ENCODE results near the gene MEI1.
A peak's percentile ranks its signal among the peaks of the same experiment; 100 is the strongest.

Gene MEI1

DNA sequence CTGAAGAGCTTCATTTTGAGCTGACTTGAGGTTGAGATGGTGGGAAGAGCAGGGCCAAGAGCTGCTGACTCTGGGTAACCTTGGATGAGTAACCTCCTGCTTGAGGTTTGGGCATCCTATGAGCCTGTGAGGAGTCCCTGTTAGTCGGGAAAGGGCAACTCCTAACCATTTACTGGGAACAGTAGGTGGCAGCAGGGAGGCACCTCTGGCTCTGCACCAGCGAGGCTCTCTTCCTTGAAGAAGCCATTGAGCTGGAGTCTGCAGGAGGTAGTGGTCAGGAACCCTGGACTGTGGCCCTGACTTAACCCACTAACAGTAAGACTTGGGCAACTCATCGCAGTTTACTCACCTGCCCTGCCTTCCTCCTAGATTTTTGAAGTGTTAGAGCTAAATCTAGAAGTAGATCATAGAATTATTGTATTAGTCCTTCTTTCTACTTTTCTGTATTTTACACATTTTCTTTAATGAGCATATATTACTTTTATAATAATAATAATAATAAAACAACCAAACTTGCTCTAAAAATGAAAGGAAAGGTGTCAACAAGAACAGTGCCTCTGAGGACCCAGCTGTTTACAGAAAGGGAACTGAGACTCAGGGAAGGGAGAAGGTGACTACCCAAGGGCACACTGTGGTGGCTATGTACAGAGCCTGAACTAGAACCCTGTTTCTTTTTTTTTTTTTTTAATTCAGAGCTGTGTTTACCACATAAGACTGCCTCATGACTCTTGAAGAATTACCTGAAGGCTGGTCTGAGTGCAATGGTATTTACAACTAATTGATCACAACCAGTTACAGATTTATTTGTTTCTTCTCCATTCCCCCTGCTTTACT is 47.5 kb downstream of the MEI1 start:
- DNase-seq (ENCODE audit: low read depth, low spot score) = peak; percentile 51

DNA sequence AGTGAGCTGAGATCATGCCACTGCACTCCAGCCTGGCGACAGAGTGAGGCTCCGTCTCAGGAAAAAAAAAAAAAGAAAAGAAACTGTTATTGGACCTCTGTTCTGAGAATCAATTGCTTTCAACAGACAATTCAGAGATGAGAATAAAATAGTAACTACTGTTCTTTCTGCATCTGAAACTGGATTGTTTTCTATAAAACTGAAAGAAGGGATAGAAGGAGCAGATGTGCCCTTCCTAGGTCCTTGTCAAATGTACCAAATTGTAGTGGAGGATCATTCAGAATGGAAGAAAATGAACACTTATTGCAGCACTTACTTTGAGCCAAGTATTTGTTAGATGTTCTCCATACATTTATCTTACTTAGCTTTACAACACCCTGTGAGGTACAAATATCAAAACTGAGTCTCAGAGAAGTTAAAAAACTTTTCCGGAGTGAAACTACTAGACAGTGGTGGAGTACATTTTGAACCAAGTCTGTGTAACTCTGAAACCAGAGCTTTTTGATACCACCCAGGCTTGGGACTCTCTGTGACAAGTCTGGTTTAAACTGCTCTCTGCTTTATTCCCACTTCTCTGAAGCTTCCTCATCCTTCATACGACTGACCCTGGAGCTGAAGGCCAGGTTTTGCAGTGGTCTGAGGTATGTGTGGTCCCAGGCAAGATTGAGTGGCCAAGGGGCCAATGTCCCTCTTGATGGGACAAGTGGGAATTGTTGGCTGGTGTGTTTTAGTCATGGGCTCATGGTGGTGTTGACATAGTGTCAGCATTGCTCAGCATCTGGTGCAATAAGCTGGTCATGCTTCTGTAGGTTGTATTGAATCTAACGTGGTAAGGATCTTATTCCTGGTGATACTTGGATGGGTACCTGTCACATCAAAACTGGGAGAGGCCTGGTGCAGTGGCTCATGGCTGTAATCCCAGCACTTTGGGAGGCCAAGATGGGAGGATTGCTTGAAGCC is 53.0 kb downstream of the MEI1 start:
- no peak for DNase-seq (ENCODE audit: low read depth, low spot score)

DNA sequence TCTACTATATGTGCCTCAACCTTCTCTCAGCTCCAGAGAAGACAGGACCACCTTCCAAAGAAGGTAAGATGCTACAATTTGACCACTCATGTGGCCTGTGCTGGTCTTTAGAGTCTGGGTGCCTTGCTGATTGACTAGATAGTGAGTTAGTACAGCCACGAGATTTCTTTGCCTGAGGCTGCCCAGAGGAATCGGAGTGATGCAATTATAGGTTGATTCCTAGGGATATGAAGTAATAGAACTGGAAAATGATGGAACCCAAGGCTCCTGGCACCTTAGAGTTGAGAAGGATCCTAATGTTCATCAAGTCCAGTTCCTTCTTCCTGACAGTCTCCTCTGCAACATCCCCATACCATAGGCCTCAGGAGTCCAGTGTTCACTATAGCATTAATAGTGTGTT is 54.7 kb downstream of the MEI1 start:
- no peak for DNase-seq (ENCODE audit: low read depth, low spot score)

DNA sequence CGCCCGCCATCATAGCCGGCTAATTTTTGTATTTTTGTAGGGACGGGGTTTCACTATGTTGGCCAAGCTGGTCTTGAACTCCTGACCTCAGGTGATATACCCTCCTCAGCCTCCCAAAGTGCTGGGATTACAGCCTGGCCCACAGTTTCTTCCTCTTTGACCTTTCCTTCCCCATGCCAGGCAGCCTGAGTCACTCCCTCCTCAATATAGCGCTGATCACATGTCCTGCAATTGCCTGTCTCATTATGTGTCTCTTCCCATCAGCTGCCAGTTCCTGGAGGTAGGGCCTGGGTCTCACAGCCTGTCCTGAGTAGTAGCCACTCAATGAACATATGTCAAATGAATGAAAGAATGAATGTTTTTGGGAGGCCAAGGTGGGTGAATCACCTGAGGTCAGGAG is 58.2 kb downstream of the MEI1 start:
- no peak for DNase-seq (ENCODE audit: low read depth, low spot score)

DNA sequence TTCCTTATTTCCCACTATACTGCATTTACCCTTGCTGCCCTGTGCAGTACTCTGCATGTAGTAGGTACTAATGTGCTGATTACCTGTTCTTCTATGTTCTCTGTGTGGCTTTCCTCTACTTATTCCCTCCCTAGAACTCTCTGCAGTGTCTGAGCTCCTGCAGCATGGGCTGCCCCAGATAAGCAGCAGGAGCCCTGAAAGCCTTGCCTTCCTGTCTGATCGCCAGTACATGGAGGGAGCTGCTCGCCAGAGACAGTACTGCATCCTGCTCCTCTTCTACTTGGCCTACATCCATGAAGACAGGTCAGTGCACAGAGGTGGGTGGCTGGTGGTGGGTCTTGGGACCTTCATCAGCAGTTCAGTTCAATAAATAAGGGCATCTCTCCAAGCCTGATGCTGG is 58.9 kb downstream of the MEI1 start:
- DNase-seq (ENCODE audit: low read depth, low spot score) = no peak

DNA sequence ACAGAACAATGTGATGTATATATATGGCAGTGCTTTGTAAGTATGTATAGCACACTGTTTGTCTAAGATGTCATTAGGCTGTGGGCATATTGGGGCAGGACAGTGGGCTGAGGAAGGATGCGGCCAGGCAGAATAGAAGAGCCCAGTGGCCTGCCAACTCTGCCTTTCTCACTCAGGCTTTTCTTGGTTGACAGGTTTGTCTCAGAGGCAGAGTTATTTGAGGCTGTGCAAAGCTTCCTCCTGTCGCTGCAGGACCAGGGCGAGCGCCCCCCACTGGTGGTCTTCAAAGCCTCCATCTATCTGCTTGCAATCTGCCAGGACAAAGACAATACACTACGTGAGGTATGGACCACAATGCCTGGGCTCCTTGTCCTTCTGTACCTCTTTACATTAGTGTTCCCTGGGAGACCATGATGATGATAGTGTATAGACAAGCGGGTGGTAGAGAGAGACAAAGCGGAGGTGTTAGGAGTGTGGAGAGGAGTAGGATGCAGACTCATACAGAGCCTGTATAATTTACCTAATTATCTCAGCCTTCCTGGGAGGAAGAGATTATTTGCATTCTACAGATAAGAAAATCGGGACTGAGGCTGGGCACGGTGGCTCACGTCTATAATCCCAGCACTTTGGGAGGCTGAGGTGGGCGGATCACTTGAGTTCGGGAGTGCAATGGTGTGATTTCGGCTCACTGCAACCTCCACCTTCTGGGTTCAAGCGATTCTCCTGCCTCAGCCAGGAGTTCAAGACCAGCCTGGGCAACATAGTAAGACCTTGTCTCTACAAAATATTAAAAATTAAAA is 63.9 kb downstream of the MEI1 start:
- no peak for DNase-seq (ENCODE audit: low read depth, low spot score)

DNA sequence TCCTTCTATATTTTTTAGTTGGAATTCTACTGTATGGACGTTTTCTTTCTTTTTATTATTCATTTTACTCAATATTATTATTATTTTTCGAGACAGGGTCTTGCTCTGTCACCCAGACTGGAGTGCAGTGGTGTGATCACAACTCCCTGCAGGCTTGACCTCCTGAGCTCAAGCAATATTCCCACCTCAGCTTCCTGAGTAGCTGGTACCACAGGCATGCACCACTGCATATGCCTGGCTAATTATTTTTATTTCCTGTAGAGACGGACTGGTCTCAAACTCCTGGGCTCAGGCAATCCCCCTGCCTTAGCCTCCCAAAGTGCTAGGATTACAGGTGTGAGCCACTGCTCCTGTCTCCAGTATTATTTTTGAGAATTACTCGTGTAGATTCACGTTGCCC is 67.2 kb downstream of the MEI1 start:
- DNase-seq (ENCODE audit: low read depth, low spot score) = no peak

DNA sequence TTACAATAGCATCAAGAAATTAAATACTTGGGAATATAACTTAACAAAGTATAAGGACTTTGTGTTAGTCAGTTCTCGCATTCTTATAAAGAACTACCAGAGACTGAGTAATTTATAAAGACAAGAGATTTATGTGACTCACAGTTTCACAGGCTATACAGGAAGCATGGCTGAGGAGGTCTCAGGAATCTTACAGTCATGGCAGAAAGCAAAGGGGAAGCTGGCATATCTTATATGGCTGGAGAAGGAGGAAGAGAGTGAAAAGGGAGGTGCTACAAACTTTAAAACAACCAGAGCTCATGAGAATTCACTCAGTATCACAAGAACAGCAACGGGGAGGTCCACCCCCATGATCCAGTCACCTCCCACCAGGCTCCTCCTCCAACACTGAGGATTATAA is 69.1 kb downstream of the MEI1 start:
- DNase-seq (ENCODE audit: low read depth, low spot score) = no peak

DNA sequence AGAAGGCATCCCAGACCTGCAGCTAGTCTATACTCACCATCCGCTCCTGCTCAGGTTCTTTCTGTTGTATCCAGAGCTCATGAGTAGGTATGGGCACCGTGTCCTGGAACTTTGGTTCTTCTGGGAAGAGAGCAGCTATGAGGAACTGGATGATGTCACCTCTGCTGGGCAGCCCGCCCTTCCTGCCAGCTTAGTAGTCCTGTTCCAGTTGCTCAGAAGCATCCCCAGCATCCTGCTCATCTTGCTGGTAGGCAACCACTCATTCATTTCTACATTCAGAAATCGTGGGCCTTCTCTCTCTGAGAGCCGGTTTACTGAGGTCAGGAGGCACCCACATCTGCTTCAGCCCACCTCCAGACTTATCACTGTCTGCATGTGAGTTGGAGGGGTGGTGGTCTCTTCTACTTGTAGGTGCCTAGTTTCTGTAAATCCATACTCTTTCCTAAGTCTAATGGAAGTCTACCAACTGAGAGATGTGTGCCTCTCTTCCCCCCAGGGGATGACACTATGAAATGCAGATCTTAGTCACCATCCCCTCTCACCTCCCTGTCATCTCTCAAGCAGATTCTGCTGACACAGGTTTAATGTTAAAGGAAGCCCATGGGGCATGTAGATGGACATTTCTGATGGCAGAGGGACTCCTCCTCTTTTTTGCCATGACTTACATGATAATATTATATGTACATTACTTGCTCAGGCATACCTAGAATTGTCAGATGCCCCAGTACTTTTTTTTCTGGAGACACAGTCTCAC is 71.6 kb downstream of the MEI1 start:
- DNase-seq (ENCODE audit: low read depth, low spot score) = no peak

DNA sequence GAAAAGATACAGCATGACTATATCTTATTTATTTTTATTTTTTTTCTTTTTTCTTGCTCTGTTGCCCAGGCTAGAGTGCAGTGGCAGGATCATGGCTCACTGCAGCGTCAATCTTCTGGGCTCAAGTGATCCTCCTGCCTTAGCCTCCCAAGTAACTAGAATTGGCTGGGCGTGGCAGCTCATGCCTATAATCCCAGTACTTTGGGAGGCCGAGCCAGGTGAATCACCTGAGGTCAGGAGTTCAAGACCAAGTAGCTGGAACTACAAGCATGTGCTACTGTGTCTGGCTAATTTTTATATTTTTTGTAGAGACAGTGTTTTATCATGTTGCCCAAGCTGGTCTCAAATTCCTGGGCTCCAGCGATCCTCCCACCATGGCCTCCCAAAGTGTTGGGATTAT is 72.9 kb downstream of the MEI1 start:
- DNase-seq (ENCODE audit: low read depth, low spot score) = no peak

DNA sequence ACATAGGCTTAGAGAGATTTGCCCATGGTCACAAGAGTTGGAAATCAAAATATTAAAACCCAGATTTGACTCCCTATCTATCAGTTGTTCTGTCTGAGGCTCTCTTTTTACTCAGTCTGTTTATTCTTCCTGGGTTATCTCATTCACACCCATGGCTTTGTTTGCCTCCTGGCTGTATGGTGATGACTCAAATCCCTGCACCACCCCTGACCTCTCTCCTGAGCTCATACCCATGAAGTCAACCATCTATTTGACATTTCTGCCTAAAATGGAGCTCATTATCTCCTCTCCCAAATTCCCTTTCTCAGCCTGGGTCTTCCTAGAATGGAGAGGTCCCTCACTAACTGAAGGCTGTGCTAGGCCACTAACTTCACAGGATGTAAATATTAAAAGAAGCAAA is 73.3 kb downstream of the MEI1 start:
- DNase-seq (ENCODE audit: low read depth, low spot score) = no peak

DNA sequence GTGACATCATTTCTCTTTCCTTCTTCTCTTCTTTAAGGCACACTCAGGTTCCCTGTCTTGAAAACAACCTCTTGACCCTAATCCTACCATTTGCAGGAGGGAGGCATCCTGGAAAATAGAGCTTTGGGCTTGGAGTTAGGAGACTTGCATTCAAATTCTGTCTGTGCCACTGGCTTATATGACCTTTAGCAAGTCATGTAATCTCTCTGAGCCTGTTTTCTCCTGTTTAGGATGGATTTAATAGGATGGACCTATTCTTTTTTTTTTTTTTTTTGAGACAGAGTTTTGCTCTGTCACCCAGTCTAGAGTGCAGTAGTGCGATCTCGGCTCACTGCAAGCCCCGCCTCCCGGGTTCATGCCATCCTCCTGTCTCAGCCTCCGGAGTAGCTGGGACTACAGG is 76.0 kb downstream of the MEI1 start:
- DNase-seq (ENCODE audit: low read depth, low spot score) = no peak

DNA sequence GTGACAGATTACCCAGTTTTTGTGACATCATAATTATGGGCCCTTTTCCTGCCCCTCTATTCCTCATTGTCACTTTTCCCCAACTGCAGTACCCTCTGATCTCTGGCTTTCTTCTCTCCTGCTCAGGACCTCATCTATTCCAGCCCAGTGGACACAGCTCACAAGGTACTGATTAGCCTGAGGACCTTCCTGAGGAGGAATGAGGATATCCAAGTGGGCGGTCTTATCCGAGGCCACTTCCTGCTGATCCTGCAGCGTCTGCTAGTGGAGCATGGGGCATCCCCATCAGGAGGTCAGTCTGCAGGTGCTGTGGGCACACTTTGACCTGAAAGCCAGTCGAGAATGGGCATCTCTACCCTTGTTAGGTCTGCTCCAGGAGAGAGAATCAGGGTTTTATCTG is 76.7 kb downstream of the MEI1 start:
- DNase-seq (ENCODE audit: low read depth, low spot score) = no peak

DNA sequence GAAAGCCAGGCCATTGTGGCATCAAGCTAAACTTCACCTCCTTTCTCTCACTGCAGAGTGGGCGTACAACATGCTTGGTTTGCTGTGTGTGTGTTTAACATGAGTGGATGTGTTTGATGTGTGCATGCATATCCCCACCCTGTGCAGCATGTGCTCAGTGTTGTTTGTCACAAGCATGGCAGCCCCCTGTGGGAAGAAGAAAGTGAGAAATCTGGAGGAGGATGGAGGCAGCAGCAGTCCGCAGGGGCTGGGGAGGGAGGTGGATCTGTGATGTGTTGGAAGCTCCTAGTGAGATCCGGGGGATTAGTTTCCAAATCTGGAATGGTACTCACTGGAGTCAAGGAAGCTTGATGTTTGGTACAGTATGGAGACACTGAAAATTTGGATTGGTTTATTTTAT is 77.1 kb downstream of the MEI1 start:
- DNase-seq (ENCODE audit: low read depth, low spot score) = no peak

DNA sequence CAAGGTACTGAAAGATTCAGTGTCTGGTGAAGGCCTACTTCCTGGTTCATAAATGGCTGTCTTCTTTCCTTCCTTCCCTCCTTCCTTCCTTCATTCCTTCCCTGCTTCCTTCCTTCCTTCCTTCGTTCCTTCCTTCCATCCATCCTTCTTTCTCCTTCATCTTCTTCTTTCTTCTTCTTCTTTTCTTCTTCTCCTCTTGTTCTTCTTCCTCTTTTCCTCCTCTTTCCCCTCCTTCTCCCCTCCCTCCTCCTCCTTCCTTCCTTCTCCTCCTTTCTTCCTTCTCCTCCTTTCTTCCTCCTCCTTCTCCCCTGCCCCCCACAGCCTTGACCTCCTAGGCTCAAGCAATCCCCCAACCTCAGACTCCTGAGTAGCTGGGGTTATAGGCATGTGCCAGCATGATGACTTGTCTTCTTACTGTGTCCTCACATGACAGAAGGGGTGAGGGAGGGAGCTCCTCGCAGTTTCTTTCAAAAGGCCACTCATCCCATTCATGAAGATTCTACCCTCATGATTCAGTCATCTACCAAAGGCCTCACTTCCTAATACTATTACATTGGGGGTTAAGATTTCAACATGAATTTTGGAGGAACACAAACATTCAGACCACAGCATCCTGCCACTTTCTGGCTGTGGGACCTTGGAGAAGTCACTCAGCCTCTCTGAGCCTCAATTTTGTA is 78.6 kb downstream of the MEI1 start:
- DNase-seq (ENCODE audit: low read depth, low spot score) = no peak

DNA sequence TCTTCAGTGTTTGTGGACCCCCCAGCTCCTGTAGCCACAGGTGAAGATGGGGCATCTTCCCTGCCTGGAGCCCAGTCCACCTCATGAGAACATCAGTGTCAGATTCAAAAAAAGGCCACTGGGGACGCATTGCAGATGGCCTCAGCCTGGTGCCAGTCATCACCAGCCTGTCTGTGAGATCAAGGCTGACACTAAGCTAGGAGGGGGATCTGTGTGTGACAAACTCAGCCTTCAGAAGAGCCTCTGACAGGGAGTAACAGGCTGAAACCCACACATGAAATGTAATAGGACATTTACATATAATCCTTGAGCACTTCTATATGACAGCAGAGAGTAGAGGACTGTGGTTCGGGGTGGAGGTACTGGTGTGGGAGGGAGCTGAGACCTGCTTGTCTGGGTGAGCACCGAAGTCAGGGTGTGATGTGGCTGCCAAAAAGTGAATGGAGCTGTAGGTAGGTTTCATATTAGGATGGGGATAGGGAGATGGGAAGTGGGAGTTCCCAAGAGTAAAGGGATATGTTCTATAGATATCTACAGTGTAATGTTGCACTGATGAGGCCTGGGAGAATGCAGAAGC is 80.7 kb downstream of the MEI1 start:
- DNase-seq (ENCODE audit: low read depth, low spot score) = no peak

DNA sequence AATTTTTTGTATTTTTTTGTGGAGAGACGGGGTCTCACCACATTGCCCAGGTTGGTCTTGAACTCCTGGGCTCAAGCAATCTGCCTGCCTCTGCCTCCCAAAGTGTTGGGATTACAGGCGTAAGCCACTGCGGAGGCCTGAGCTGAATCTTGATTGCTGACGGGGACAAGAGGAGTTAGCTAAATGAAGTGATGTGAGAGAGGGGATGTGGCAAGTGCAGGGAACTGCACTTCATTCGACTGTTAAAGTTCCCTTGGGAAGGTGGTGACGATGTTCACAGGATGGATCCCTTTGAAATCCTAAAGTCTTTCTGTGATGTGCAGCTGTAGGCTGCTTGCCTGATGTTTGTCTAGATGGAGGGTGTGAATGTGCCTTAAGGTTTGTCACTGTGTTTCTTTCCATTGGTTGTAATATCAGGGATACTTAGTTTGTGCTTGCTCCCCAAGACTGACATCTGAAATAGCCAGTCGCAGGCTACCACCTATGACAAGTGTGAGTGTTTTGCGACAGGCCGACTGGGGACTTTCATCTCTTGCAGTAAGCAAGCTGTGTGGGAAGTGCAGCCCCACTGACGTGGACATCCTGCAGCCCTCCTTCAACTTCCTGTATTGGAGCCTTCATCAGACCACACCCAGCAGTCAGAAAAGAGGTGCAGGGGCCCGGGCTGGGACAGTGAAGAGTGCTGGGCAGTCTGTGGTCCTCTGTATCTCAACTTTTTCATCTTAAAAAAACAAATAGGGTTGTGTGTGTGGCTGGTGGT is 81.6 kb downstream of the MEI1 start:
- DNase-seq (ENCODE audit: low read depth, low spot score) = no peak

DNA sequence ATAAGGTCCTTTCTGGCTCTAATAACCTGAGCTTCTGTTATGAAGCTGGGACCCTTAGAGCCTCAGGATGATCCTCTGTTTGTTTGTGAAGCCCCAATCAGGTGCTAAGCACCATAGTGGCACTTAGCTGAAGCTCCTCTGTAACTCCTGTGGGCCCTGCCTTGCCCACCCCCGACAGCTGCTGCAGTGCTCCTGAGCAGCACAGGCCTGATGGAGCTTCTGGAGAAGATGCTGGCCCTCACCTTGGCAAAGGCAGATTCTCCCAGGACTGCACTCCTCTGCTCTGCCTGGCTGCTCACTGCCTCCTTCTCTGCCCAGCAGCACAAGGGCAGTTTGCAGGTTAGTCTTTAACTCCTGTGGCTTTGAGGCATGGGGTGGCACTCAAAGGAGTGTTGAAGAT is 82.2 kb downstream of the MEI1 start:
- DNase-seq (ENCODE audit: low read depth, low spot score) = no peak

DNA sequence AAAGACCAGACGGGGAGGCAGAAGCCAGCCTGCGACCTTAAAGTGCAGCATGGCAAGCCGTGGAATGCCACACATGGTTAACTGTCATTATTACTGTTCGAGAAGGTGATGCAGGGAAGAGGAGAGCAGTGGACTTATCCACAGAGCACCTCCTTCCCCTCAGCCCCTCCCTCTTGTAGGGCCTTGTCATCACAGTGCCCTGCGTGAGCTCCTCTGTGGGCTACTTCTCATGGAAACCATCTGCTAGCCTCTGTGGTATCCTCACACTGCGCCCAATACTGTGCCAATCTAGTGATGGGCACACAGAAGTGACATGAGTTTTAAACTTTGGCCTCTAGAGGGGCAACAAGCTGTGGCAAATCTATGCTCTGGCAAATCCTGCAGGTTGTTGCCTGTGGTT is 83.0 kb downstream of the MEI1 start:
- DNase-seq (ENCODE audit: low read depth, low spot score) = no peak

DNA sequence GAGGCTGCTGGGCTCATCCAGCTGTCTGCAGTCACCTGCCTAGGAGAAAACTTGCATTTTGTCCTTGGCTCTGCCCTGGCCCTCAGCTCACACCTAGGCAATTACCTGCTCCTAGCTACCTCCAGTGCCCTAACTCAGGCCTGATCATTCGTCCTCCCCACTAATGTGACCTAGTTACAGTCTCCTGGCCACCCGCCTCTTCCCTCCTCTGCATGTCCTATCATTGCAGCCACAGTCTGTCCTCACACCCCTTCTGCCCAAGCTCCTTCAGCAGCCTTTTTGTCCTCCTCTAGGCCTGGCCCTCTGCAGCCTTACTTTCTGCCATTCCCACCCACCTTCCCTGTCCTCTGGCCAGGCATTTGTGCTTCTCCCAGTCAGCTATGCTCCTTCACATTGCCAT is 83.4 kb downstream of the MEI1 start:
- DNase-seq (ENCODE audit: low read depth, low spot score) = no peak

Data from brain pericyte (primary cell).